DMS53 treated with DMSO at 0.1 percent for 48 hours (cell line): ENCODE results near the gene TPSAB1.
"Not testable (repeated sequence)": the region's sequence is repeated elsewhere in the genome, so short reads cannot be mapped to it uniquely, and the experiment has no call there.

Source experiments
- DNase-seq: peaks from one replicate; lab custom pipeline; 2025; ENCODE audit not compliant: unreplicated experiment; lab: John Stamatoyannopoulos, UW

TPSAB1 gene

GRCh38 chr16:1264345-1265089, 24.0 kb downstream of the TPSAB1 start:
- no peak for DNase-seq

- DNase-seq = no peak
Observed at GRCh38 chr16:1265090-1265630, 24.7 kb downstream of the TPSAB1 start.

GRCh38 chr16:1265826-1266225, 25.3 kb downstream of the TPSAB1 start:
- DNase-seq = no peak

- not testable (repeated sequence) for DNase-seq
Observed at GRCh38 chr16:1269418-1269817, 28.9 kb downstream of the TPSAB1 start.

GRCh38 chr16:1271380-1271723, 30.8 kb downstream of the TPSAB1 start:
- peak; percentile 76 for DNase-seq

GRCh38 chr16:1271724-1272413, 31.4 kb downstream of the TPSAB1 start:
- DNase-seq = peak; percentile 59

GRCh38 chr16:1272453-1273198, 32.1 kb downstream of the TPSAB1 start:
- no peak for DNase-seq

GRCh38 chr16:1273816-1274215, 33.3 kb downstream of the TPSAB1 start:
- DNase-seq = no peak

GRCh38 chr16:1274767-1275166, 34.3 kb downstream of the TPSAB1 start:
- DNase-seq = no peak

- DNase-seq = no peak
Observed at GRCh38 chr16:1275791-1276579, 35.5 kb downstream of the TPSAB1 start.

GRCh38 chr16:1276580-1276878, 36.0 kb downstream of the TPSAB1 start:
- DNase-seq = no peak

- DNase-seq = no peak
Observed at GRCh38 chr16:1277151-1277598, 36.7 kb downstream of the TPSAB1 start.

- no peak for DNase-seq
Observed at GRCh38 chr16:1277617-1278282, 37.2 kb downstream of the TPSAB1 start.

- no peak for DNase-seq
Observed at GRCh38 chr16:1278477-1278876, 38.0 kb downstream of the TPSAB1 start.

- no peak for DNase-seq
Observed at GRCh38 chr16:1279081-1279944, 38.8 kb downstream of the TPSAB1 start.

GRCh38 chr16:1279945-1280589, 39.6 kb downstream of the TPSAB1 start:
- no peak for DNase-seq

- DNase-seq = no peak
Observed at GRCh38 chr16:1280783-1281182, 40.3 kb downstream of the TPSAB1 start.

- DNase-seq = no peak
Observed at GRCh38 chr16:1281517-1281916, 41.0 kb downstream of the TPSAB1 start.

GRCh38 chr16:1282324-1282973, 41.9 kb downstream of the TPSAB1 start:
- no peak for DNase-seq
